T-helper 22 cell (primary cell): Measurements from ENCODE around the gene AIDA.
"Not testable (repeated sequence)": the region's sequence is repeated elsewhere in the genome, so short reads cannot be mapped to it uniquely, and the experiment has no call there.

Experiments used
- DNase-seq: peaks from one replicate; pipeline ENCODE4 v3.0.0-alpha.2; 2020; ENCODE audit warnings: low read depth

AIDA gene

GRCh38 chr1:222712253-222713090 is at the start of gene AIDA, which contains the start of gene BROX:
Gene AIDA, minus strand, starts transcription at chr1:222712491. Its CDS starts 174 bp downstream, at chr1:222712317.
Gene BROX, plus strand, starts transcription at chr1:222712564. Its CDS starts 3,136 bp downstream, at chr1:222715700.
- peak; percentile 85 for DNase-seq

GRCh38 chr1:222761083-222761482 is 48.8 kb upstream of the AIDA start:
- no peak for DNase-seq

GRCh38 chr1:222759451-222760035 is 47.3 kb upstream of the AIDA start:
- DNase-seq: no peak

- no peak for DNase-seq
Measured at GRCh38 chr1:222757646-222758268, 45.5 kb upstream of the AIDA start.

- DNase-seq: no peak
Measured at GRCh38 chr1:222754366-222755139, 42.3 kb upstream of the AIDA start.

GRCh38 chr1:222751255-222751654 is 39.0 kb upstream of the AIDA start:
- DNase-seq: no peak

GRCh38 chr1:222750651-222751050 is 38.4 kb upstream of the AIDA start:
- no peak for DNase-seq

- no peak for DNase-seq
Measured at GRCh38 chr1:222749927-222750326, 37.6 kb upstream of the AIDA start.

- DNase-seq: not testable (repeated sequence)
Measured at GRCh38 chr1:222741630-222742457, 29.6 kb upstream of the AIDA start.

- DNase-seq: no peak
Measured at GRCh38 chr1:222739929-222740328, 27.6 kb upstream of the AIDA start.

- DNase-seq: no peak
Measured at GRCh38 chr1:222739465-222739864, 27.2 kb upstream of the AIDA start.

GRCh38 chr1:222736972-222737371 is 24.7 kb upstream of the AIDA start, which contains the start of gene FAM177B:
Gene FAM177B, plus strand, starts transcription at chr1:222737202. Its CDS starts 9,344 bp downstream, at chr1:222746546.
- DNase-seq: no peak

- no peak for DNase-seq
Measured at GRCh38 chr1:222736470-222736869, 24.2 kb upstream of the AIDA start.

- DNase-seq: no peak
Measured at GRCh38 chr1:222734740-222735139, 22.4 kb upstream of the AIDA start.

- DNase-seq: no peak
Measured at GRCh38 chr1:222732216-222733159, 20.2 kb upstream of the AIDA start.

GRCh38 chr1:222730866-222731265 is 18.6 kb upstream of the AIDA start:
- no peak for DNase-seq

- no peak for DNase-seq
Measured at GRCh38 chr1:222728746-222729145, 16.5 kb upstream of the AIDA start.

- DNase-seq: no peak
Measured at GRCh38 chr1:222716393-222716792, 4.1 kb upstream of the AIDA start.

- DNase-seq: peak; percentile 92
Measured at GRCh38 chr1:222713091-222713961, 1.0 kb upstream of the AIDA start.
